Astrocyte (in vitro differentiated cells and primary cell): ENCODE measurements around the gene ZNF385B. TPM values are rescaled to one million over a fixed set of nuclear protein-coding genes. Genes with fewer than 3 reads are reported as not detected.

Source experiments
- DNase-seq: peaks from one replicate; pipeline ENCODE4 v3.0.0-alpha.2; 2010; ENCODE audit warnings: low read depth
- FAIRE-seq: peaks from 2 replicates; lab custom pipeline; 2011; peaks lifted over from hg19 to GRCh38; lab: Jason Lieb, UNC
- H2AFZ ChIP-seq: 2 replicates; pipeline ENCODE4 v1.6.0; 2012; ENCODE audit warnings: low read depth, low read length, inconsistent platforms
- H3K27ac ChIP-seq: 2 replicates; pipeline ENCODE4 v1.5.1; 2011; ENCODE audit warnings: low read depth, low read length, inconsistent platforms
- H3K27me3 ChIP-seq: 2 replicates; pipeline ENCODE4 v1.6.0; 2011; ENCODE audit warnings: low read length, inconsistent platforms; ENCODE audit not compliant: insufficient read depth
- H3K36me3 ChIP-seq: 2 replicates; pipeline ENCODE4 v1.5.1; 2011; ENCODE audit warnings: low read length, inconsistent platforms; ENCODE audit not compliant: insufficient read depth
- H3K4me1 ChIP-seq: 2 replicates; pipeline ENCODE4 v1.5.1; 2011; ENCODE audit warnings: low read length, inconsistent platforms; ENCODE audit not compliant: insufficient read depth
- H3K4me2 ChIP-seq: 2 replicates; pipeline ENCODE4 v1.6.0; 2012; ENCODE audit warnings: low read length, inconsistent platforms
- H3K4me3 ChIP-seq: 2 replicates; pipeline ENCODE4 v1.5.1; 2011; ENCODE audit warnings: low read depth, mild to moderate bottlenecking, low read length, inconsistent platforms; ENCODE audit not compliant: insufficient read depth
- H3K79me2 ChIP-seq: 2 replicates; pipeline ENCODE4 v1.6.0; 2012; ENCODE audit warnings: mild to moderate bottlenecking, low read length, inconsistent platforms; ENCODE audit not compliant: insufficient read depth
- H3K9ac ChIP-seq: 2 replicates; pipeline ENCODE4 v1.6.0; 2012; ENCODE audit warnings: mild to moderate bottlenecking, low read length, inconsistent platforms
- H3K9me3 ChIP-seq: 2 replicates; pipeline ENCODE4 v1.5.1; 2012; ENCODE audit warnings: low read depth, mild to moderate bottlenecking, low read length, inconsistent platforms; ENCODE audit not compliant: insufficient read depth
- H4K20me1 ChIP-seq: 2 replicates; pipeline ENCODE4 v1.6.0; 2012; ENCODE audit warnings: low read length, inconsistent platforms; ENCODE audit not compliant: insufficient read depth
- H3K27ac Mint-ChIP-seq: one replicate; pipeline ENCODE4 v1.8.0; 2021; ENCODE audit warnings: mild to moderate bottlenecking, mixed read lengths; ENCODE audit not compliant: unreplicated experiment
- H3K27me3 Mint-ChIP-seq: one replicate; pipeline ENCODE4 v1.8.0; 2021; ENCODE audit warnings: low read depth, mixed read lengths; ENCODE audit not compliant: unreplicated experiment
- H3K36me3 Mint-ChIP-seq: one replicate; pipeline ENCODE4 v1.8.0; 2021; ENCODE audit warnings: low read depth, mixed read lengths; ENCODE audit not compliant: unreplicated experiment
- H3K4me1 Mint-ChIP-seq: one replicate; pipeline ENCODE4 v1.8.0; 2021; ENCODE audit warnings: low read depth, mixed read lengths; ENCODE audit not compliant: unreplicated experiment
- H3K4me3 Mint-ChIP-seq: one replicate; pipeline ENCODE4 v1.8.0; 2021; ENCODE audit warnings: mild to moderate bottlenecking, moderate library complexity, mixed read lengths; ENCODE audit not compliant: unreplicated experiment
- H3K9me3 Mint-ChIP-seq: one replicate; pipeline ENCODE4 v1.8.0; 2021; ENCODE audit warnings: mild to moderate bottlenecking, mixed read lengths; ENCODE audit not compliant: unreplicated experiment
- EZH2 ChIP-seq: IDR thresholded peaks from 2 replicates; pipeline ENCODE4 v1.6.1; 2012; ENCODE audit warnings: mild to moderate bottlenecking, low read length, inconsistent platforms; ENCODE audit not compliant: insufficient read depth
- total RNA-seq: library from RNA; stranded (reverse); gene quantifications from 2 replicates; pipeline ENCODE4 v1.2.1, GENCODE V29; 2021
- TF ChIP-seq, protein P1 (sequence below): IDR thresholded peaks from 2 replicates; pipeline ENCODE4 v1.5.1; 2011; ENCODE audit warnings: low read depth, mild to moderate bottlenecking, inconsistent platforms, low read length, moderate library complexity; ENCODE audit not compliant: insufficient read depth

The ZNF385B gene
- total RNA-seq, 1 donor from 2014 or later: 0.27 TPM

DNA sequence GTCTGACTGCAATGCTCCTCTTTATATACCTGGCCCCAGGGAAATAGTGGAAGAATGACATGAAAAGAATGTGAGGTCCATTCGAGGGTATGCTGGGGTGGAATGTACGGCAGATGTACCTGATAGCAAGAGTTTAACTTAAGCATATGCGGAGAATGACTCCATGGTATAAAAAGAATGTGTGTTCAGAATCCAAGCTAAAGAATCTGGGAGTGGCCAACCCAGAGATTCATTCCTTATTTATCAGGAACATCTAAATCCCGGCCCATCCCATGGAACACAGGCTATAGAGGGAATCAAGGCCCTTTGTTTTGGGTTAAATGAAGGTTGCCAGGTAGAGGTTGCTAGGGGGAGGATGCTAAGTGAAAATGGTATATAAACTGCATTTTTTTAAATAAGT is 150.0 kb downstream of the ZNF385B start:
- H2AFZ ChIP-seq: no peak overlapping the region
- Mint-ChIP-seq H3K4me1 (peaks cover 1% of the 10 kb centered on the region), H3K27ac (no peak overlapping the region), H3K36me3 (no peaks in the 10 kb centered on the region), H3K9me3 (no peaks in the 10 kb centered on the region), H3K27me3 (peaks cover 4% of the 10 kb centered on the region), H3K4me3 (no peak overlapping the region)
- no peaks in the 10 kb centered on the region for H3K27me3 ChIP-seq
- H4K20me1 ChIP-seq: no peaks in the 10 kb centered on the region
- TF ChIP-seq EZH2: no peak
- TF ChIP-seq, protein P1, sequence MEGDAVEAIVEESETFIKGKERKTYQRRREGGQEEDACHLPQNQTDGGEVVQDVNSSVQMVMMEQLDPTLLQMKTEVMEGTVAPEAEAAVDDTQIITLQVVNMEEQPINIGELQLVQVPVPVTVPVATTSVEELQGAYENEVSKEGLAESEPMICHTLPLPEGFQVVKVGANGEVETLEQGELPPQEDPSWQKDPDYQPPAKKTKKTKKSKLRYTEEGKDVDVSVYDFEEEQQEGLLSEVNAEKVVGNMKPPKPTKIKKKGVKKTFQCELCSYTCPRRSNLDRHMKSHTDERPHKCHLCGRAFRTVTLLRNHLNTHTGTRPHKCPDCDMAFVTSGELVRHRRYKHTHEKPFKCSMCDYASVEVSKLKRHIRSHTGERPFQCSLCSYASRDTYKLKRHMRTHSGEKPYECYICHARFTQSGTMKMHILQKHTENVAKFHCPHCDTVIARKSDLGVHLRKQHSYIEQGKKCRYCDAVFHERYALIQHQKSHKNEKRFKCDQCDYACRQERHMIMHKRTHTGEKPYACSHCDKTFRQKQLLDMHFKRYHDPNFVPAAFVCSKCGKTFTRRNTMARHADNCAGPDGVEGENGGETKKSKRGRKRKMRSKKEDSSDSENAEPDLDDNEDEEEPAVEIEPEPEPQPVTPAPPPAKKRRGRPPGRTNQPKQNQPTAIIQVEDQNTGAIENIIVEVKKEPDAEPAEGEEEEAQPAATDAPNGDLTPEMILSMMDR: no peak
- no peaks in the 10 kb centered on the region for H3K79me2 ChIP-seq
- H3K4me2 ChIP-seq: no peak overlapping the region
- no peaks in the 10 kb centered on the region for H3K9me3 ChIP-seq
- H3K4me1 ChIP-seq: no peaks in the 10 kb centered on the region
- FAIRE-seq (no peak), DNase-seq (no peak)
- H3K36me3 ChIP-seq: no peaks in the 10 kb centered on the region
- H3K9ac ChIP-seq: no peak overlapping the region
- H3K4me3 ChIP-seq: no peak overlapping the region
- no peak overlapping the region for H3K27ac ChIP-seq

DNA sequence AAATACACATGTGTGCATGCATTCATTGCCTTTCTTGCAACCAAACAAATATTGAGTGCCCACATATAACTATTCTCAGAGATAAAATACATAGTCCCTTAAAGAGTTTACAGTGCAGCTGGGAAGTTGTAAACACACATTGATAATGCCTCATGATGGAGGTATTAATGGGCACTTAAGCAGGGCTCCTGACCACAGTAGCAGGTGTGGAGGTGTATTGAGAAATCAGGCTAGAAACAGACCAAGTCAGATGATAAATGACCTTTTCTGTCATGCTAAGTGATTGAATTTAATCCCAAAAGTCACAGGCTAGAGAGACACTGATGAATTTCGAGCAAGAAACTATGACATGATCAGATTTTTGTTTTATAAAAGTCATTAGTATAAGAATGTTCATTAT is 157.7 kb downstream of the ZNF385B start:
- Mint-ChIP-seq H3K36me3 (no peaks in the 10 kb centered on the region), H3K4me1 (no peaks in the 10 kb centered on the region), H3K9me3 (no peaks in the 10 kb centered on the region), H3K4me3 (no peak overlapping the region), H3K27me3 (peaks cover 6% of the 10 kb centered on the region), H3K27ac (no peak overlapping the region)
- no peak overlapping the region for H3K4me3 ChIP-seq
- H3K27me3 ChIP-seq: no peaks in the 10 kb centered on the region
- no peak overlapping the region for H2AFZ ChIP-seq
- no peak for FAIRE-seq
- H3K79me2 ChIP-seq: no peaks in the 10 kb centered on the region
- no peak for TF ChIP-seq EZH2
- TF ChIP-seq, protein P1: no peak
- no peaks in the 10 kb centered on the region for H3K4me1 ChIP-seq
- no peak for DNase-seq
- H3K36me3 ChIP-seq: no peaks in the 10 kb centered on the region
- no peak overlapping the region for H3K27ac ChIP-seq
- H3K4me2 ChIP-seq: no peak overlapping the region
- H4K20me1 ChIP-seq: no peaks in the 10 kb centered on the region
- no peaks in the 10 kb centered on the region for H3K9me3 ChIP-seq
- no peak overlapping the region for H3K9ac ChIP-seq

DNA sequence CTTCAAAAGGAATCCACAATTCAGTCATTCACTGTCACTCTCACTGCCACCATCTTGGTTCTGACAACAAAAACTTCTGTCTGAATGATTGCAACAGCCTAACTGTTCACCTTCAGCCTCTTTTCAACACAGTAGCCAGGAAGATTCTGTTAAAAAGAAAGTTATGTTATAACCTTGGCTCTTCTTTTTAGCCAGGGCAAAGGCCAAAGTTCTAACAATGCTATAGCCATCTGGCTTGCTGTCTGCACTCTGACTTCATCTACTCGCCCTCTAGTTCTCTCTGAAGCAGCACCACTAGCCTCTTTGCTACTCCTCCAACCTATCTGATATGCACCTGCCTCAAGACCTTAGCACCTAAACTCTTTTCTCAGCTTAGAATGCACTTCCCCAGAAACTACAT is 158.5 kb downstream of the ZNF385B start:
- no peaks in the 10 kb centered on the region for H3K27me3 ChIP-seq
- H3K9me3 ChIP-seq: no peaks in the 10 kb centered on the region
- no peak overlapping the region for H3K4me2 ChIP-seq
- H3K79me2 ChIP-seq: no peaks in the 10 kb centered on the region
- no peaks in the 10 kb centered on the region for H3K4me1 ChIP-seq
- H3K4me1 Mint-ChIP-seq: no peaks in the 10 kb centered on the region
- H3K36me3 Mint-ChIP-seq: no peaks in the 10 kb centered on the region
- no peak overlapping the region for H3K4me3 Mint-ChIP-seq
- no peaks in the 10 kb centered on the region for H3K36me3 ChIP-seq
- H3K9me3 Mint-ChIP-seq: no peaks in the 10 kb centered on the region
- H3K27me3 Mint-ChIP-seq: peaks cover 6% of the 10 kb centered on the region
- no peak overlapping the region for H3K27ac Mint-ChIP-seq
- TF ChIP-seq EZH2: no peak
- no peak overlapping the region for H3K4me3 ChIP-seq
- H4K20me1 ChIP-seq: no peaks in the 10 kb centered on the region
- FAIRE-seq: no peak
- no peak for DNase-seq
- no peak overlapping the region for H3K27ac ChIP-seq
- H3K9ac ChIP-seq: no peak overlapping the region
- no peak overlapping the region for H2AFZ ChIP-seq
